A549 (cell line): ENCODE measurements around the gene GALC. TPM values are rescaled to one million over a fixed set of nuclear protein-coding genes. Genes with fewer than 3 reads are reported as not detected.

Experiments used
- ATAC-seq, 2 experiments: fragments of 200-7000 bp in 1 of 2; fragments of >200 bp in 1 of 2; cut with Nextera tagmentation in 1 of 2; cut with Tn5 transposase in 1 of 2; 3 replicates each; pipeline versions ENCODE4 v1.8.0 to v1.9.1; 2018 to 2020; ENCODE audit warnings: mild to moderate bottlenecking in 1 of 2, moderate library complexity in 1 of 2
- CTCF ChIA-PET: fragments of 300-600 bp; sonication (Branson Sonifier 250); formaldehyde crosslinking; extraction: SDS; loops from one replicate; lab custom pipeline; 2021; ENCODE audit warnings: antibody characterized with exemption, inconsistent platforms; lab: Yijun Ruan, JAX
- POLR2A ChIA-PET: fragments of 350-600 bp; formaldehyde crosslinking; extraction: SDS; loops from one replicate; lab custom pipeline; 2021; ENCODE audit warnings: antibody characterized with exemption, inconsistent platforms; lab: Yijun Ruan, JAX
- DNase-seq, 2 experiments: peaks; one replicate each; pipeline versions ENCODE4 v3.0.0 to v3.0.0-alpha.2; 2011 to 2016; ENCODE audit warnings: low read depth in 1 of 2, low spot score in 1 of 2
- FAIRE-seq: peaks from 2 replicates; lab custom pipeline; 2011; peaks lifted over from hg19 to GRCh38; lab: Jason Lieb, UNC
- H3K27ac ChIP-seq, 2 experiments: fragments of >200 bp; sonication (Bioruptor Twin); formaldehyde crosslinking; 3 replicates each; pipeline ENCODE4 v1.5.1; 2016 to 2017
- H3K4me1 ChIP-seq: fragments of >200 bp; sonication (Bioruptor Twin); formaldehyde crosslinking; 3 replicates; pipeline ENCODE4 v1.6.1; 2016
- H3K4me2 ChIP-seq: fragments of >200 bp; sonication (Bioruptor Twin); formaldehyde crosslinking; 3 replicates; pipeline ENCODE4 v1.6.1; 2016
- H3K4me3 ChIP-seq: fragments of >200 bp; sonication (Bioruptor Twin); formaldehyde crosslinking; 3 replicates; pipeline ENCODE4 v1.5.1; 2016
- H3K9me3 ChIP-seq: fragments of >200 bp; sonication (Bioruptor Twin); formaldehyde crosslinking; 3 replicates; pipeline ENCODE4 v1.6.1; 2016
- BCL3 ChIP-seq: fragments of >200 bp; sonication (Bioruptor Twin); formaldehyde crosslinking; IDR thresholded peaks from 3 replicates; pipeline ENCODE4 v1.6.1; 2016
- CBX8 ChIP-seq: fragments of 200-600 bp; sonication (generic); IDR thresholded peaks from 2 replicates; pipeline ENCODE4 v1.6.1; 2016
- CEBPB ChIP-seq, 2 experiments: fragments of >200 bp in 1 of 2; sonication (Bioruptor Twin) in 1 of 2; formaldehyde crosslinking in 1 of 2; IDR thresholded peaks; 2 replicates each; pipeline ENCODE4 v1.6.1; 2012 to 2016
- CHD2 ChIP-seq: fragments of 150-350 bp; IDR thresholded peaks from 2 replicates; pipeline ENCODE4 v1.6.1; 2014; ENCODE audit warnings: low read length; ENCODE audit not compliant: partially characterized antibody
- CHD4 ChIP-seq: fragments of 200-600 bp; sonication (generic); IDR thresholded peaks from 2 replicates; pipeline ENCODE4 v1.6.1; 2016; ENCODE audit warnings: antibody characterized with exemption, mild to moderate bottlenecking, borderline replicate concordance
- E2F6 ChIP-seq: IDR thresholded peaks from 2 replicates; pipeline ENCODE4 v1.6.1; 2012; ENCODE audit warnings: low read depth, borderline replicate concordance
- EHF ChIP-seq: fragments of 250-450 bp; sonication (Bioruptor Pico); IDR thresholded peaks from 2 replicates; pipeline ENCODE4 v1.5.0; 2020; ENCODE audit warnings: mild to moderate bottlenecking
- EP300 ChIP-seq, 2 experiments: fragments of >200 bp; sonication (Bioruptor Twin); formaldehyde crosslinking; IDR thresholded peaks; 2 replicates in 1 of 2; 3 replicates in 1 of 2; pipeline ENCODE4 v1.6.1; 2016 to 2017
- ESRRA ChIP-seq: fragments of 150-350 bp; IDR thresholded peaks from 2 replicates; pipeline ENCODE4 v1.6.1; 2014; ENCODE audit warnings: mild to moderate bottlenecking, low read length, borderline replicate concordance
- FOSL2 ChIP-seq, 2 experiments: fragments of 450-650 bp in 1 of 2; fragments of >200 bp in 1 of 2; sonication (Bioruptor Twin) in 1 of 2; formaldehyde crosslinking; IDR thresholded peaks; 2 replicates each; pipeline versions ENCODE4 v1.5.0 to v1.6.1; 2016 to 2020; ENCODE audit warnings: mild to moderate bottlenecking in 1 of 2, moderate library complexity in 1 of 2
- FOXS1 ChIP-seq: fragments of 250-450 bp; sonication (Bioruptor Pico); IDR thresholded peaks from 2 replicates; pipeline ENCODE4 v1.5.0; 2020; ENCODE audit warnings: mild to moderate bottlenecking, moderate library complexity
- GATA3 ChIP-seq: IDR thresholded peaks from 2 replicates; pipeline ENCODE4 v1.6.1; 2012; ENCODE audit warnings: borderline replicate concordance
- HOXA7 ChIP-seq: fragments of 250-450 bp; sonication (Bioruptor Pico); IDR thresholded peaks from 2 replicates; pipeline ENCODE4 v1.5.0; 2020; ENCODE audit warnings: mild to moderate bottlenecking, moderate library complexity
- JUN ChIP-seq, 2 experiments: fragments of >200 bp; sonication (Bioruptor Twin); formaldehyde crosslinking; IDR thresholded peaks; 2 replicates in 1 of 2; 3 replicates in 1 of 2; pipeline ENCODE4 v1.6.1; 2016 to 2017
- JUNB ChIP-seq: fragments of >200 bp; sonication (Bioruptor Twin); formaldehyde crosslinking; IDR thresholded peaks from 2 replicates; pipeline ENCODE4 v1.6.1; 2016
- KDM5A ChIP-seq: fragments of 200-600 bp; sonication (generic); IDR thresholded peaks from 2 replicates; pipeline ENCODE4 v1.6.1; 2016; ENCODE audit warnings: antibody characterized with exemption, mild to moderate bottlenecking
- MAFK ChIP-seq: fragments of 450-650 bp; IDR thresholded peaks from 2 replicates; pipeline ENCODE4 v1.6.1; 2014; ENCODE audit not compliant: partially characterized antibody
- MAX ChIP-seq: IDR thresholded peaks from 2 replicates; pipeline ENCODE4 v1.6.1; 2012
- MYC ChIP-seq: IDR thresholded peaks from 2 replicates; pipeline ENCODE4 v1.6.1; 2012; ENCODE audit warnings: mild to moderate bottlenecking, inconsistent platforms, low read length, improper control_type of control experiment, borderline replicate concordance
- NFE2L2 ChIP-seq: fragments of 150-350 bp; conservative IDR thresholded peaks from 2 replicates; pipeline ENCODE4 v1.6.1; 2014; ENCODE audit warnings: low read length
- NPAS2 ChIP-seq: fragments of 250-450 bp; sonication (Bioruptor Pico); IDR thresholded peaks from 2 replicates; pipeline ENCODE4 v1.8.0; 2022; ENCODE audit warnings: mild to moderate bottlenecking, moderate library complexity, borderline replicate concordance
- NR3C1 ChIP-seq: fragments of >200 bp; sonication (Bioruptor Twin); formaldehyde crosslinking; IDR thresholded peaks from 3 replicates; pipeline ENCODE4 v1.6.1; 2017
- RCOR1 ChIP-seq: fragments of 150-350 bp; IDR thresholded peaks from 2 replicates; pipeline ENCODE4 v1.6.1; 2014; ENCODE audit warnings: antibody characterized with exemption, low read length, low read depth
- REST ChIP-seq: fragments of 200-600 bp; sonication (generic); IDR thresholded peaks from 2 replicates; pipeline ENCODE4 v1.6.1; 2016; ENCODE audit warnings: antibody characterized with exemption, mild to moderate bottlenecking, moderate library complexity
- RFX5 ChIP-seq: fragments of 450-650 bp; IDR thresholded peaks from 2 replicates; pipeline ENCODE4 v1.7.1; 2014; ENCODE audit warnings: antibody characterized with exemption, mild to moderate bottlenecking, moderate library complexity
- RNF2 ChIP-seq: fragments of 200-600 bp; sonication (generic); IDR thresholded peaks from 2 replicates; pipeline ENCODE4 v1.6.1; 2016; ENCODE audit warnings: low read depth, mild to moderate bottlenecking, antibody characterized with exemption, moderate library complexity, borderline replicate concordance
- SREBF2 ChIP-seq: fragments of 450-650 bp; IDR thresholded peaks from 2 replicates; pipeline ENCODE4 v1.6.1; 2014; ENCODE audit warnings: mild to moderate bottlenecking, moderate library complexity
- ZSCAN20 ChIP-seq: fragments of 250-450 bp; sonication (Bioruptor Pico); IDR thresholded peaks from 2 replicates; pipeline ENCODE4 v1.8.0; 2022; ENCODE audit warnings: mild to moderate bottlenecking, moderate library complexity
- WGBS: methylation state at CpG from one replicate; pipeline ENCODE4 v1.1.6; 2017; ENCODE audit errors: missing lambda C conversion rate; 5-methylcytosine and 5-hydroxymethylcytosine counted together
- polyA plus RNA-seq, 4 experiments: library from polyadenylated mRNA; depleted of rRNA in 3 of 4; stranded (reverse); fragments of >200 nt; fragmentation: RNase III in 1 of 4; extraction: RNeasy Plus Mini Kit Qiagen cat#74134 plus additional on column Dnase treatment in 1 of 4; gene quantifications; 2 replicates in 3 of 4; 3 replicates in 1 of 4; pipeline ENCODE4 v1.2.3, GENCODE V29; 2011 to 2017
- TF ChIP-seq, protein P1 (sequence below): fragments of 250-450 bp; sonication (Bioruptor Pico); IDR thresholded peaks from 2 replicates; pipeline ENCODE4 v1.5.0; 2021; ENCODE audit warnings: mild to moderate bottlenecking, moderate library complexity, borderline replicate concordance
- TF ChIP-seq, protein P2 (sequence below): fragments of 250-450 bp; sonication (Bioruptor Pico); IDR thresholded peaks from 2 replicates; pipeline ENCODE4 v1.5.0; 2020; ENCODE audit warnings: low read depth, mild to moderate bottlenecking, moderate library complexity

GALC gene
- polyA plus RNA-seq, 2 of the 4 experiments (the other 2 are of a cell fraction) = 15.5 to 38.3 TPM

- Histone ChIP-seq H3K4me3 (no peak overlapping the region), H3K4me1 (no peaks in the 10 kb centered on the region), H3K4me2 (no peak overlapping the region), H3K27ac (no peak overlapping the region), H3K9me3 (no peaks in the 10 kb centered on the region)
- ChIA-PET POLR2A (no interaction called here), CTCF (interaction anchor here (2.3 kb wide), 1 partner anchor 23 kb away, joined by 8 read pairs; no protein-coding TSS in a partner anchor)
- WGBS = 53% methylated on average over 2 of the region's 2 CpGs
- FAIRE-seq (no peak), DNase-seq (no peak), ATAC-seq (no peak)
- TF ChIP-seq MYC (no peak), CBX8 (no peak), JUN (IDR thresholded peaks at IDR 0.05) (no peak), NPAS2 (CRISPR knock-in tag) (no peak), HOXA7 (CRISPR knock-in tag) (no peak), RCOR1 (no peak), SREBF2 (no peak), BCL3 (no peak), REST (no peak), E2F6 (no peak), JUNB (no peak), CEBPB (IDR thresholded peaks at IDR 0.05) (no peak), KDM5A (no peak), FOSL2 (IDR thresholded peaks at IDR 0.05) (no peak), FOSL2 (CRISPR knock-in tag; IDR thresholded peaks at IDR 0.05) (no peak), FOXS1 (CRISPR knock-in tag) (no peak), ZSCAN20 (CRISPR knock-in tag) (no peak)
- TF ChIP-seq, protein P1, sequence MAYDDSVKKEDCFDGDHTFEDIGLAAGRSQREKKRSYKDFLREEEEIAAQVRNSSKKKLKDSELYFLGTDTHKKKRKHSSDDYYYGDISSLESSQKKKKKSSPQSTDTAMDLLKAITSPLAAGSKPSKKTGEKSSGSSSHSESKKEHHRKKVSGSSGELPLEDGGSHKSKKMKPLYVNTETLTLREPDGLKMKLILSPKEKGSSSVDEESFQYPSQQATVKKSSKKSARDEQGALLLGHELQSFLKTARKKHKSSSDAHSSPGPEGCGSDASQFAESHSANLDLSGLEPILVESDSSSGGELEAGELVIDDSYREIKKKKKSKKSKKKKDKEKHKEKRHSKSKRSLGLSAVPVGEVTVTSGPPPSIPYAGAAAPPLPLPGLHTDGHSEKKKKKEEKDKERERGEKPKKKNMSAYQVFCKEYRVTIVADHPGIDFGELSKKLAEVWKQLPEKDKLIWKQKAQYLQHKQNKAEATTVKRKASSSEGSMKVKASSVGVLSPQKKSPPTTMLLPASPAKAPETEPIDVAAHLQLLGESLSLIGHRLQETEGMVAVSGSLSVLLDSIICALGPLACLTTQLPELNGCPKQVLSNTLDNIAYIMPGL (CRISPR knock-in tag) = no peak
- TF ChIP-seq, protein P2, sequence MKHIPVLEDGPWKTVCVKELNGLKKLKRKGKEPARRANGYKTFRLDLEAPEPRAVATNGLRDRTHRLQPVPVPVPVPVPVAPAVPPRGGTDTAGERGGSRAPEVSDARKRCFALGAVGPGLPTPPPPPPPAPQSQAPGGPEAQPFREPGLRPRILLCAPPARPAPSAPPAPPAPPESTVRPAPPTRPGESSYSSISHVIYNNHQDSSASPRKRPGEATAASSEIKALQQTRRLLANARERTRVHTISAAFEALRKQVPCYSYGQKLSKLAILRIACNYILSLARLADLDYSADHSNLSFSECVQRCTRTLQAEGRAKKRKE = no peak
Observed at GRCh38 chr14:88036422-88036821, 43.4 kb upstream of the GALC start.

- Histone ChIP-seq H3K4me2 (no peak overlapping the region), H3K27ac (no peak overlapping the region), H3K4me1 (no peaks in the 10 kb centered on the region), H3K4me3 (no peak overlapping the region), H3K9me3 (no peaks in the 10 kb centered on the region)
- 44% methylated on average over 2 of the region's 2 CpGs for WGBS
- FAIRE-seq (no peak), DNase-seq (no peak), ATAC-seq (no peak)
- ChIA-PET POLR2A (no interaction called here), CTCF (interaction anchor here (0.7 kb wide), 1 partner anchor 11 kb away, joined by 3 read pairs; no protein-coding TSS in a partner anchor)
- no peak for TF ChIP-seq MAX
- TF ChIP-seq EP300 (IDR thresholded peaks at IDR 0.05) = no peak
- TF ChIP-seq EHF = no peak
- no peak for TF ChIP-seq ESRRA
- no peak for TF ChIP-seq HOXA7 (CRISPR knock-in tag)
- TF ChIP-seq NFE2L2 = no peak
- TF ChIP-seq BCL3 = no peak
- TF ChIP-seq CHD2 = no peak
- TF ChIP-seq SREBF2 = no peak
- no peak for TF ChIP-seq MAFK
- TF ChIP-seq CEBPB (IDR thresholded peaks at IDR 0.05) = no peak
- TF ChIP-seq RNF2 = no peak
- no peak for TF ChIP-seq RFX5
- no peak for TF ChIP-seq GATA3
- TF ChIP-seq NPAS2 (CRISPR knock-in tag) = no peak
- TF ChIP-seq CHD4 = no peak
- TF ChIP-seq NR3C1 = no peak
Observed at GRCh38 chr14:88034076-88034475, 41.1 kb upstream of the GALC start.
